NCI-H446 (cell line): ENCODE measurements around the gene GRAMD4.

Experiments used
- DNase-seq, 2 experiments: peaks; one replicate each; lab custom pipeline; 2025; lab: John Stamatoyannopoulos, UW

GRAMD4 gene

DNA sequence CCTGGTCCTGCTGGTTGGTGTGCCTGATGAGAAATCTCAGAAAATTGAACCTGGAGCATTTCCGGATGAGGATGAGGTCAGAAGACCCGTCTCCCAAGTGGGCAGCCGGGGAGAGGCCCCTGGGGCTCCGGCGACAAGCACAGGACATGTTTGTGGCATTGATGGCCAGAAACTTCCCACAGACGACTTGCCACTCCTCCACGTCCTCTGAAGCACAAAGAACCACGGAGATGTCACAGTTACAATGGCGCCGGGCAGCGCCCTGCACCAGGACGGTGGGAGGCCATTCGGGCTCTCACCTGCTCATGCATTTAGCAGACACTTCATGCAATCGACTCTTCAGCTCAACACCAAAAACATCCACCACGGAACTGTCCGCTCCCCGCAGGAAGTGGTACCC, 71.4 kb downstream of the GRAMD4 start:
- DNase-seq, result no peak

DNA sequence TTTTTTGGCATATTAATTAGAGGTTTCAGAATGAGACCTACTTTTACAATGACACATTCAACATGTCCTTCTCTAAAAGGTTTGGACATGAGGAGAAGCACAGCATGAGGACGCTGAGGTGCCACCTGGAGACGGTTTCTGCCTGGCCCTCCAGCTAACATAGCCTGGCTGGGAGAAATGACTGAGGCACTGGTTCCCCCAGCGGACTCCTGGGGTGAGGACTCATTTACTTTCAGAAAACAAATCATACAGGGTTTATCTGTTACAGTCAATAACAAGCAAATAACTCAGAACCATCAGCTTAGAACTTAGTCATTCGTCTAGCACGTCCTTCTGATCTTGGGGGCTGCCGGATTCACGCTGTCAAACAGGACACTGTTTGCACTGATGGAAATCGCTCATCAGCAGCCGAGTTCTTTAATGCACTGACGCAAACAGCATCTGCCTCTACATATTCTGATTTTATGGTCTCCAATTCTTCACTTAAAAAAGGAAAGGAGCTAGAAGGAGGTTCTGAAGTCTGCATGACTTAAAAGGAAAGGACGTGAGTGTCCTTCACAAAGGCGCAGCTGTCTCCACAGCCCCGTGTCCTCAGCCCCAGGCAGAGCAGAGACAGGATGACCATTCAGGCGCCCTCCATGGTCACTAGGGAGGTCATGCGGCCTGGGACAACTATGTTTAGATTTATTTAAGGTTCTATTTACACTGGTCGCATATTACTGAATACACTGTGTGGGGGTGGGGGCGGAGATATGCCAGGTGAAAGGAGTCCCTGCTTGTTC, 73.6 kb downstream of the GRAMD4 start:
- no peak for DNase-seq

DNA sequence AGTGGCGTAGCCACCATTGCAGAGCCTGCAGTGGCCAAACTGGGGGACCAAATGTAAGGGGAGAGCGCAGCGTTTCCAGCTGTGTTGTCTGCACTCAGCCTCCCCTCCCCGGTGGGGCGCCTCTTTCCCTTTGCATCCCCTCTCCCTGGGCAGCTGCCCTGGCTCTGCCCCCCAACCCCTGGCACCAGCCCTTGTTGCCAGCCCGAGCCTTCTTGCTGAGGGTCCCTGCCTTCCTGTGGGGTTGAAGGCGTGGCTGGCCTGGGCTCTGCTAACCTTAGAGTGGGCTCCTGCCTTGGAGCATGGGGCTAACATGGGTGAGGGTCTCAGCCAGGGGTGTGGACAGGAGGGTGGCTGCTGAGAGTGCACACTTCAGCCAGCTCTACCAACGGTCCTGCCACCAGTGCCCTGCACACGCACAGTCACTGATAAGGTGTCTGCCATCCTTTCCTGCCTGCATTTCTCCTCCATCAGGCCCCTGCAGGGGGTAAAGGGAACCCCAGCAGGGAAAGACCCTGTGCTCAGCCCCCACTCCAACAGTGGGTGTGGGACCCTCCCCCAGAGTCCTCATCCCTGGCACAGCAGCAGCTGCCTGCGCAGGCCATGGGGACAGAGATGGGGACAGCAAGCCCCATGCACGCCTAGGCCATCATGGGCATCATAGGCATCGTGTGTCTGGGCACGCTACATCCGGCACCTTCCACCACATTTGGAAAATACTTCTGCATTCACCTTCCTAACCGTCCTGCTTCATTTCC, 74.4 kb downstream of the GRAMD4 start:
- no peak for DNase-seq

DNA sequence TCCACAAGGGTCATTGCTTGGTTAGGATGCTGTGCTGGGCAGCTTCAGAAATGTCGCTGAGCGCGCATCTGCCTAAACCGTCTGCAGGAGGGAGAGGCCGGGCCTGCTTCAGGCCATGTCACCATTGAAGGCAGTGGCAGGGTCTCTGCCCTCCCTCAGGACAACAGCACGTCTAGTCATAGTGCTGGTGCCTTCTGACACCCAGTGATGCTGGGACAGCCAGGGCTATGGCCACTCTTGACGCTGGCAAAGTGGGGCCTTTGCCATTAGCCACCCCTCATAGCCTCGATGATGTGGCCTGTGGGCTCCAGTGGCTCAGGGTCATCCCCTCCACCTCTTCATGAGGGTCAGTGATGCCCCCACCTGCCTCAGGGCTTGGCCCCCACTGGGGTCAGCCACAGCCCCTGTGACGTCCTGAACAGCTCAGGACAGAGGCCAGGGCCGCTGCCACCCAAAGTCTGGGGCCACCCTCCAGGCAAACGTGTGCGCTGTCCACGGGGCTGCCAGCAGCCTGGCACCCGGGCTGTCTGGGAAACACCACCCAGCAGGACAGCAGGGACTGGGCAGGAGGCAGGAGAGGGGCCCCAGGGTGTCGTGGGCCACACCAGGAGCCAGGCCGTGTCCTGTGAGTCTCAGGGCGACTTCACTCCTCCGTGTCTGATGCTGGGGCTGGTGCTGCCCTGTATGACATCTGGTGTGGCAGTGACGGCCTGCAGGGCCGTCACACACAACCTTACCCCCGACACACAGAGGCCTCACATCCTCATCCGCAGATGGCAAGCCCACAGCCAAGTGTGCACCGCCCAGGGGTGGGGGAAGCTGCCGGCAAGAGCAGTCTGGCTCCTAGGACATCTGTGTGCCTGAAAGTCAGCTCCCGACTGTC, 75.4 kb downstream of the GRAMD4 start:
- DNase-seq, result no peak

DNA sequence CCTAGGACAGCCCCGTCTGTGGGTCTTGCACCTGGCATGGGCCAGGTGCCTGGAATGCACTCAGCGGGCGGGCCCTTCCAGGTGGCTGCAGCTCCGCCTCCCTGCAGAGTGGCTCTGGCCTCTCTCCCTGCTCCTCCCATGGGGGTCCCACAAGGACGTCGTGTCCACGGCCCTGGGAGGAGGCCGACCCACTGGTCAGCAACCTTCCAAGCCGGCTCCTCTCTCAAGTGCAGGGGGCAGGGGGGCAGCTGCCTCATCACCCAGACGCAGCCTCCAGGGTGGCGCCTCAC, 76.0 kb downstream of the GRAMD4 start:
- DNase-seq, result no peak

DNA sequence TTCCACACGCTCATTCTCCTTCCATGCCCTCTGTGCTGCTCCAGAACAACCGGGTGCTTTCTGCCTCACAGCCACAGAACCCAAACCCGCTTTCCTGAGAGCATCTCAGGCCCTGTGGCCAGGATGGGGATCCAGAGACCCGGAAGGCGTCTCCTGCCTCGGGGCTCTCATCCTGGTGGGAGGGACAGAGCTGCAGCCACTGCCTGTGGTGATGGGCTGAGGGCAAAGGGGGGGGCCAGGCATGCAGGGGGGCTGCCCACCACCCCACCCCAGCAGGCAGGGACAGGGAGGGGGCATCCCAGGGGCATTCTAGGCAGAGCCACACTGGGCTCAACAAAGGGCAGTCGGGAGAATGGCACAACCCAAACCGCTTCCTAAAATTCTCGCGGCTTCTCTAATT, 76.4 kb downstream of the GRAMD4 start:
- no peak for DNase-seq

DNA sequence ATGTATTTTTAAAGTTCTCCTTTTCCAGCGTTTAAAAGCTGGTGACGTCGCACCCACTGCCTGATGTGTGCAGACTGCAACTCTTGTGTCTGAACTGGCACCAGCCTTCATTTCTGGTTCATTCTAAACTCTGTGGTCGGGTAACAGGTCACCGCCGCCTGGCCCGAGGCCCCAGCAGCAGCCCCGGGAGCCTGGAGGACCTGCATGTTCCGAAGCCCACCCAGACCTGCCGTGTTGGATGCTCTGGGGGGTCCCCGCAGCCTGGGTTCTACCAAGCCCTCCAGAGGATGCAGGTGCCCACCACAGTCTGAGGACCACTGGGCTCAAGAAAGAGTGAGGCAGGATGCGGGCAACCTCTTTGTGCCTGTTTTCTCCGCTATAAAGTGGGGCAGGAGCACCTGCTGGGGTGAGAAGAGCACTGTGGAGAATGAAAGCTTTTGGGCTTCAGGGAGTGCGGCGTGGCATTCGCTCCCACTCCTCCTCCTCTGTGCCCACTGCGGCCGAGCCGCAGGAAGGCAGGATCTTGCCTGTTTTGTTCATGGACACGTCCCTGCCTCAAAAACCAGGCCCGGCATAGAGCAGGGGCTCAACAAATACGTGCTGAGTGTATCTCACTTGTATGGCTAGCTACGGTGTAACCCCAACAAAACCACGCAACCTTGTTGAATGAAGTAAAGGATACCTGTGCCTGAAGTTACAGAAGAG, 77.8 kb downstream of the GRAMD4 start:
- DNase-seq, result no peak

DNA sequence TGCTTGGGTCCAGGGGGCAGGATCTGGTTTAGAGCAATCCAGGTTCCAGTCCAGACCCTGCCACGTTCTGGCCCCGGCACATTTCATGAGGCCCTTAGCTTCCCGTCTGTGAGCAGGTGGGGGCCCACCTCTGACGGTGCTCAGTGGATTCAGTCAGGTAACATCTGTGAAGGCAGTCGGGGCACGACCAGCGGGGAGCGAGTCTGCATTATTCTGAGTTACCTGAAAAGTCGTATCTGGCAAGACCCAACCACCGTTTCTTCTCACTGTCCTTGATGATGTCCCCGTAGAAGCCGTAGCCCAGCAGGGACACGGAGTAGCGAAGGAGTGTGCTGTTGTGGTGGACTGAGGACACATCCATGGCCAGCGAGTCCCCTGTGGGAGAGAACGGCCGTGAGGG, 78.9 kb downstream of the GRAMD4 start:
- no peak for DNase-seq

DNA sequence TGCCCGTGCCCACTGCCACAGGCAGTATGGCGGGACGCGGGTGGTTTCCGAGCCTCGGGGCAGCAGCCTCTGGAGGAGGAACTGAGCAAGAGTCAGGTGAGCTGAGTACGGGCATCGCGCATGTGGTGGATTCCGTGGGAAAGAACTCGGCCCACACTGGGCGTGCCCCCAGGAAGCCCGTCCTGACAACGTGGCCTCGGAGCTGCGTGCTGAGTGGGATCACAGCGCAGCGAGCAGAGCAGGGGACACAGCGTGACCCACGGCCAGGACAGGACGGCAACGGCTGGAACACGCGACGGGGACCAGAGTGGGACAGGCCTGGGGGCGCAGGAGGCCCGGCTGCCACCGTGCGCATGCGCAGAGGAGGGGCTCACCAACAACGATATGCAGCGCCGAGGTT, 81.1 kb downstream of the GRAMD4 start:
- DNase-seq, result no peak

DNA sequence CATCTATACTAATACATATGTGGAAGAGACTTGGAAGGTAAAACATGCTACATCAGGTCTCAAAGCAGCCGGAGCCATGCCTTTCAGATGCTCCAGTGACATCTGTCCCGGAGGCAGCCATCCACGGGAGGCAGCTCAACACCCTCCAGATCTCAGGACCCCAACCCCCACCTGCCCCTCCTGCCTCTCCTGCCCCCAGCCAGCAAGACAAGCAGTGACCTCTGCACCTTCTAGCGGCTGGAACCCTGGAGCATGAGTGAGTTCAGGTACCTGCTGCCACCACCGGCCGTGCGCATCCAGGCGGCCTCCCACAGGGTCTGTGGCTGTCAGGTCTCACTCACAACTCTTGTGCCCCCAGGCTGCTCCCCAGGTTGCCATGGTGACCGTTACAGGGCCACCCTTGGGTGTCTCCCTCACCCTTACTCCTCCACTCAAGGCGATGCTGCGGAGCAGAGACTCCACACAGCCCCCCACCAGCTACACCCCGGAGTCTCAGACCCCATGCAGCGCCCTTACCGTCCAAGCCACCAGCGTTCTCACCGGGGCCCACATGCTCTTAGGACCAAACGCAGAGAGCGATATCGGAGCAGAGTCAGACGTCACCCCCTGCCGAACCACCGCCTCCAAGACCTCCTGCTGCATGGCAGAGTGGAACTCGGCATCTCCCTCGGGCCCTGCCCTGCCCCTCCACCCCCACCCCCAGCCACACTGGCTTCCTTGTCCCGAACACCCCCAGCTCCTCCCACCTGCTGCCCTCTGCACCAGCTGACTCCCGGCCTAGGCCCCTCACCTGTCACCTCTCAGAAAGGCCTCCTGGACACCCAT, 83.2 kb downstream of the GRAMD4 start:
- no peak for DNase-seq

DNA sequence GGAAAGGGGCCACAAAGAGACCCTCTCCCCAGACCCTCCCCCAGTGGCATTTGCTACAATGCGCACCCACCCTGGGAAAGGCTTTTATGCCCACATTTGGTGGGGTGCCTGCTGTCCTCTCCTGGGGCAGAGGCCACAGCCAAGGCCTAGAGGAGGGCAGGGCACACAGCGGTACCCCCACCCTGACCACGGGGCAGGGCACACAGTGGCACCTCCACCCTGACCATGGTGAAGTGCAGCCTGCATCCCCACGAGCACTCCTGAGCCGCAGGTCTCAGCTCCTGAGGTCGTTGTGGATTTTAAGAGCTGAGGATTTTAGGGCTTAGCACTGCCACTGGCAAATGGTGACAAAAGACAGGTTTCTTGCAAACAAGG, 83.8 kb downstream of the GRAMD4 start:
- DNase-seq, result no peak

DNA sequence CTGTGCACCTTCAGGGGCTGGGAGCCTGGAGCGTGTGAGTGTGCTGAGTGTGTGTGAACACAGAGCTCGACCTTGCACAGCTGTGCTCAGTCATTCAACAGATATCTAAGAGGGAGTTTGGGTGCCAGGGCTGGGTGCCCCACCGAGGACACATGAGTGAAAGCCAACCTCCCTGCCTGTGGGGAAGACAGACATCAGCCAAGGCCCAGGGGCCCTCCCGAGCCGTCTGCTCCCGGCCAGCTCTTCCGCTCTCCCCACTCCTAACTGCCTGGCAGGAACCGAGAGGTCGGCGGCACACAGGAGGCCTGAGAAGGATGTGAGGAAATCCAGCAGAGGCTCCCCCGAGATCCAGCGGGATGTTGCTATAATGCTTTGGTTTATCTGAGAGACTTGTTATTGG, 85.9 kb downstream of the GRAMD4 start:
- DNase-seq, result no peak

DNA sequence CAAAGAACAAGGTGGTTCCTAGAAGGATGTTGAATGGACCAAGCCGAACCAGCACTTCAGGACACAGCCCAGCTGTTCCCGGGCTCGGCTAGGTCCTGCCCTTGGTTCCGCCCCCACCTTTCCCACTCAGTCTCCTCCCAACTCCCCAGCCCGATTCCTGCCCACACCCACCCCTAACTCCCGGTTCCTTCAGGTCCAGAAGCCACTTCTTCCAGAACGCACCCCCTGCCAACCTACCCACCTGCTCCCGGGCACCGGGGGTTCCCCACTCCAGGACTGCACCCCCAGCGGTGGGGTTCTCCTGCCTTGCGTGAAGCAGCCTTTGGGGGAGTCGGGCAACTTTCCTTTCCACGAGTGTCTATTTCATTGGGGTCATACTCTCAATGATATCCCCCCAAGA, 87.1 kb downstream of the GRAMD4 start:
- DNase-seq, result no peak

DNA sequence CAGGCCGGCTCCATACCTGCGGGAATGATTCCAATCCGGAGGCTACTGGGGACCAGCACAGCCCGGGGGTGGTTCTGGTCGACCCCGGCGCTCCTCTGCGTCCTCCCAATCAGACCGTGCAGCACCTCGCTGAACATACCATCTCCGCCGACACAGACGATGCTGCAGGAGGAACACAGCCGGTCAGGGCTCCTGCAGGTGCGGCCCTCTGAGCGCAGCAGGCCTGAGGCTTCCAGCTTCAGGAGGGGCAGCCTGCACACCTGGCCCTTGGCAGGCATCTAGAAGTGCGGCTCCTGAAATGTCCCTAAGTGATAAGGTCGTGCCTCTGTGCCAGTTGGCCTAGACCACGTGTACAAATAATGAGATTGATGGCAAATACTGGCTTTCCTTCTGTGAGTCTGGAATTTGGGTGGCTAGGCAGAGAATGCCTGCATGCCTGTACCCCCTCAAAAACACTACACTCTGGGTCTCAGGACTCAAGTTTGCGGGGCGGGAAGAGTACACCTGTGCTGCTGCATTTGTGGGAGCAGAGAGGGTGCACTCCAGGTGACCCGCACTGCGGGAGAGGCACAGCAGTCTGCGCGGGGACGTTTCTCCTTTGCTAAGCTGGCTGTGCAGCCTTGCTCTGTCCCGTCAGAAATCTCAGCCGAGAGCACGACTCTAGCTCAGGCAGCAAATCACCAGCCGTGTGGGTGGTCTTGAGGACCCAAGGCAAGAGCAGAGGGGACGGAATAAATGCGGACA, 87.8 kb downstream of the GRAMD4 start:
- no peak for DNase-seq

DNA sequence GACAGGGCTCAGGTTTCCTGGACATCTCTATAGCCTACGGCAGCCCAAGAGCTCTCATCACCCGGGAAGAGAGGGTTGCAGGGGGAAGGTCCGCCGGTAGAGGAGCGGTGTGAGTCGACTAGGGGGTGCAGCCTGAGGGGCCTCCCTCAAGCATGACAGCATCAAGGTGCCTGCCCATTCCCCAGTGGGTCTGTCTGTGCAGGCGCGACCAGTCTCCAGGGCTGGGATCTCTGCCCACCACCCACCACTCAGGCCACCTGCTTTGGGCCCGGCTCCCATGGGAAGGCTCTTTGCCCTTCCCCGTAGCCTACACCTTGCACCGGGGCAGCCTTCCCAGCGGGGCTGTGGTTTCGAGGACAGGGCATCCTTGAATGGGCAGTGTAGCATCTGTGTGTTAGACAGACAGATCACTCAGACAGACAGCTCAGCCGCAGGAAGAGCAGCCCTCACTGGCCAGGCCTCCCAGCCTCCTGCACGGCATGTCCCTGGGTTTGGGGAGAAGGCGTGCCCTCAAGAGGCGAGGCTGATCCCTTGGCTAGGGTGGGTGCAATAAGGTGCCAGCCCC, 88.7 kb downstream of the GRAMD4 start:
- DNase-seq, result no peak

DNA sequence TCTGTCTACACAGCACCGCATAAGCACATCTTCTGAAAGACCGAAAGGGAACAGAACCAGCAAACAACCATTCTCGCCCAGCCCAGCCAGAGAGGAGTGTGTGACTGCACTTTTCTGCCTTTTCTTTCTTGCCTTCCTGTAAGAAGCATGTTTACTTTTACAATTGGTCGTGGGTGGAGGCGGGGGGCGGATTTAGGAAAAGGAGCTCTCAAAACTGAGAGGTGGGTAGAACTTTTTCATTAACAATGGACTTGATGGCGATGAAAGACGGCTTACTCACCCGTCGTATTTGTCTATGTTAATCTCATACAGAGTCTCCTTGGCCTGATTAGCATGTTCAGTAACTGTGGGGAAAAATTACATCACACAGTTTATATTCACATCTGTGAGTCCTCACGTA, 90.6 kb downstream of the GRAMD4 start:
- DNase-seq, result no peak

DNA sequence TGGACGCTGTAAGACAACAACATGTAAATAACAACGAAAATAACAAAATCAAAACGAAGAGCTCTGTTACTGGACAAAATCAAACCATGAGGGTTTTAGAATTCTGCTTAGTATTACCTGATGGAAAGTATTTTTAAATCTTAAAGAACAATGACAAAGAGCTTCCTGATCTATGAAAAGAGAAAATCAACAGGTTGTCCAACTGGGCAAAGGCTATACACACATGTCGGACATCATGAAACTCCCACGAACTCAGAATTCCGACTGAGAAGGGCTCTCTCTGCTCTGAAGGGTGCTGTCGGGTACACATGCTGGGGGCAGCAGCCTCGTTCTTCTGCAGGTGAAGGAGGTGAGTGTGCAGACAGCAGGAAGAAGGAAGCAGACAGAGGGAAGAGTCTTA, 92.1 kb downstream of the GRAMD4 start:
- no peak for DNase-seq

DNA sequence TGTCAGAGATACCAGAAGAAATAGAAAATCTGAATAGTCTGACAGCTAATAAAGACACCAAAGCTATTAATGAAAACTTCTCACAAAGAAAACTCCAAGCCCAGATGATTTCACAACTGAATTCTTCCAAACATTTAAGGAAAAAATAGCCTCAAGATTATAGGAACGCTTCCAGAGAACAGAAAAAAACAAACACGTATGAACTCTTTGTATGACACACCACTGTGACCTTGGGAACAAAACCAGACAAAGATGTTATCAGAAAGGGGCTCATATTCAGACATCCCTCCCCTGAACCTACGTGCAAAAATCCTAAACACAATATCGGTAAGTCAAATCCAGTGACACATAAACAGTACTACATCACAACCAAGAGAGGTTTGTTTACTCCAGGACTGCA, 94.4 kb downstream of the GRAMD4 start:
- DNase-seq, result no peak

DNA sequence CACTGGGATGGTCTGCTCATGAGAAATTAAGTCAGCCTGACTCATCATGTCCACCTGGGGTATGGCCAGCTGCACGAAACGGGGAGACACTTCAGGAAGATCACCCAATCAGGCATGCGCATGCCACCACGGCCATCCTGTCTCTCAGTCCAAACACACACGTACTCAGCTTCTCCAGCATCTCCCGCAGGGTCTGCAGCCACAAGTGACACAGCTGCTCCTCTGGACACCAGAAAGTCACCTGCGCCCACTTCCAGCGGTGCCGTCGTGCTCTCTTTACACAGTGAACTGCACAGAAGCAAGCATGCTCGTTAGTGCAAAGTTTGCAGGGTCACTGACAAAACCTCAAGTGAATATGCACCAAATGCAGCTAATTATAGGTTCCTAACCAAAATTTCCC, 99.7 kb downstream of the GRAMD4 start:
- DNase-seq, result no peak

DNA sequence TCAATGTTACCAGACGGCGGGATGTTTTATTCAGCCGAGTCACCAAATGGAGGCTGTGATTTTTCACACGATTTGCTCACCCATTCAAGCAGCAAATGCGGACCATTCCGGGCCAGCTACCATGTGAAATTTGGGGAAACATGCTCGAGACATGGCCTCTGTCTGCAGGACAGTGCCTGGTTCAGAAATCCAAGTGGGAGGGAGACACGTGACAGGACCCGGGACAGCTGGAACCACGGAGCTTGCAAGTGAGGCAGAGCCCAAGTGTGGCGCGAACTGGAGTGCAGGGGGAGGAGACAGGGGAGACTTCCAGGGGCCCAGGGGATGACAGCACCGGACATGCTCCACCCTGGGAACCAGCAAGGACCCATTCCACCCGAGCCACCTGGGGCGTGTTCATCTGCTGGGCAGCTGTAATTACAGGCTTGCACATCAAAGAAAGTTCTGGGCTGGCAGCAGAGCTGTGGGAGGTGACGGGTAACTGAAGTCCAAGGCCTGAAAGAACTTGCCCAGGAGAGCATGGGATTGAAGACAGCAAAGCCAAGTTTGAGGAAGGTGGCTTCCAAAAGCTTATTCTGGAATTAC, 101.4 kb downstream of the GRAMD4 start:
- no peak for DNase-seq
